A549 (cell line): ENCODE measurements around the gene PLEKHG3. TPM values are rescaled to one million over a fixed set of nuclear protein-coding genes. Genes with fewer than 3 reads are reported as not detected.

ENCODE experiments used
- ATAC-seq, 2 experiments: fragments of 200-7000 bp in 1 of 2; fragments of >200 bp in 1 of 2; cut with Nextera tagmentation in 1 of 2; cut with Tn5 transposase in 1 of 2; 3 replicates each; pipeline versions ENCODE4 v1.8.0 to v1.9.1; 2018 to 2020; ENCODE audit warnings: mild to moderate bottlenecking in 1 of 2, moderate library complexity in 1 of 2
- CTCF ChIA-PET: fragments of 300-600 bp; sonication (Branson Sonifier 250); formaldehyde crosslinking; extraction: SDS; loops from one replicate; lab custom pipeline; 2021; ENCODE audit warnings: antibody characterized with exemption, inconsistent platforms; lab: Yijun Ruan, JAX
- POLR2A ChIA-PET: fragments of 350-600 bp; formaldehyde crosslinking; extraction: SDS; loops from one replicate; lab custom pipeline; 2021; ENCODE audit warnings: antibody characterized with exemption, inconsistent platforms; lab: Yijun Ruan, JAX
- DNase-seq, 2 experiments: peaks; one replicate each; pipeline versions ENCODE4 v3.0.0 to v3.0.0-alpha.2; 2011 to 2016; ENCODE audit warnings: low read depth in 1 of 2, low spot score in 1 of 2
- FAIRE-seq: peaks from 2 replicates; lab custom pipeline; 2011; peaks lifted over from hg19 to GRCh38; lab: Jason Lieb, UNC
- H3K27ac ChIP-seq, 2 experiments: fragments of >200 bp; sonication (Bioruptor Twin); formaldehyde crosslinking; 3 replicates each; pipeline ENCODE4 v1.5.1; 2016 to 2017
- H3K4me1 ChIP-seq: fragments of >200 bp; sonication (Bioruptor Twin); formaldehyde crosslinking; 3 replicates; pipeline ENCODE4 v1.6.1; 2016
- H3K4me2 ChIP-seq: fragments of >200 bp; sonication (Bioruptor Twin); formaldehyde crosslinking; 3 replicates; pipeline ENCODE4 v1.6.1; 2016
- H3K4me3 ChIP-seq: fragments of >200 bp; sonication (Bioruptor Twin); formaldehyde crosslinking; 3 replicates; pipeline ENCODE4 v1.5.1; 2016
- H3K9me3 ChIP-seq: fragments of >200 bp; sonication (Bioruptor Twin); formaldehyde crosslinking; 3 replicates; pipeline ENCODE4 v1.6.1; 2016
- CBX8 ChIP-seq: fragments of 200-600 bp; sonication (generic); IDR thresholded peaks from 2 replicates; pipeline ENCODE4 v1.6.1; 2016
- CEBPB ChIP-seq, 2 experiments: fragments of >200 bp in 1 of 2; sonication (Bioruptor Twin) in 1 of 2; formaldehyde crosslinking in 1 of 2; IDR thresholded peaks; 2 replicates each; pipeline ENCODE4 v1.6.1; 2012 to 2016
- CHD2 ChIP-seq: fragments of 150-350 bp; IDR thresholded peaks from 2 replicates; pipeline ENCODE4 v1.6.1; 2014; ENCODE audit warnings: low read length; ENCODE audit not compliant: partially characterized antibody
- CHD4 ChIP-seq: fragments of 200-600 bp; sonication (generic); IDR thresholded peaks from 2 replicates; pipeline ENCODE4 v1.6.1; 2016; ENCODE audit warnings: antibody characterized with exemption, mild to moderate bottlenecking, borderline replicate concordance
- EHF ChIP-seq: fragments of 250-450 bp; sonication (Bioruptor Pico); IDR thresholded peaks from 2 replicates; pipeline ENCODE4 v1.5.0; 2020; ENCODE audit warnings: mild to moderate bottlenecking
- FOXS1 ChIP-seq: fragments of 250-450 bp; sonication (Bioruptor Pico); IDR thresholded peaks from 2 replicates; pipeline ENCODE4 v1.5.0; 2020; ENCODE audit warnings: mild to moderate bottlenecking, moderate library complexity
- HDAC2 ChIP-seq: fragments of 200-600 bp; sonication (generic); IDR thresholded peaks from 2 replicates; pipeline ENCODE4 v1.6.1; 2016
- HOXA7 ChIP-seq: fragments of 250-450 bp; sonication (Bioruptor Pico); IDR thresholded peaks from 2 replicates; pipeline ENCODE4 v1.5.0; 2020; ENCODE audit warnings: mild to moderate bottlenecking, moderate library complexity
- HOXB13 ChIP-seq: fragments of 250-450 bp; sonication (Bioruptor Pico); IDR thresholded peaks from 2 replicates; pipeline ENCODE4 v1.5.0; 2020; ENCODE audit warnings: low read depth, mild to moderate bottlenecking, moderate library complexity
- JUNB ChIP-seq: fragments of >200 bp; sonication (Bioruptor Twin); formaldehyde crosslinking; IDR thresholded peaks from 2 replicates; pipeline ENCODE4 v1.6.1; 2016
- MAFK ChIP-seq: fragments of 450-650 bp; IDR thresholded peaks from 2 replicates; pipeline ENCODE4 v1.6.1; 2014; ENCODE audit not compliant: partially characterized antibody
- MYC ChIP-seq: IDR thresholded peaks from 2 replicates; pipeline ENCODE4 v1.6.1; 2012; ENCODE audit warnings: mild to moderate bottlenecking, inconsistent platforms, low read length, improper control_type of control experiment, borderline replicate concordance
- NFE2L2 ChIP-seq: fragments of 150-350 bp; conservative IDR thresholded peaks from 2 replicates; pipeline ENCODE4 v1.6.1; 2014; ENCODE audit warnings: low read length
- NPAS2 ChIP-seq: fragments of 250-450 bp; sonication (Bioruptor Pico); IDR thresholded peaks from 2 replicates; pipeline ENCODE4 v1.8.0; 2022; ENCODE audit warnings: mild to moderate bottlenecking, moderate library complexity, borderline replicate concordance
- PHF8 ChIP-seq: fragments of 200-600 bp; sonication (generic); IDR thresholded peaks from 2 replicates; pipeline ENCODE4 v1.6.1; 2016; ENCODE audit warnings: low read depth, mild to moderate bottlenecking, antibody characterized with exemption, moderate library complexity, borderline replicate concordance
- RAD21 ChIP-seq, 2 experiments: fragments of >200 bp in 1 of 2; sonication (Bioruptor Twin) in 1 of 2; formaldehyde crosslinking in 1 of 2; IDR thresholded peaks in 1 of 2; conservative IDR thresholded peaks in 1 of 2; 2 replicates in 1 of 2; 3 replicates in 1 of 2; pipeline ENCODE4 v1.6.1; 2012 to 2018; ENCODE audit warnings: inconsistent platforms in 1 of 2
- SREBF2 ChIP-seq: fragments of 450-650 bp; IDR thresholded peaks from 2 replicates; pipeline ENCODE4 v1.6.1; 2014; ENCODE audit warnings: mild to moderate bottlenecking, moderate library complexity
- TFCP2L1 ChIP-seq: fragments of 250-450 bp; sonication (Bioruptor Pico); IDR thresholded peaks from 2 replicates; pipeline ENCODE4 v1.5.0; 2021; ENCODE audit warnings: mild to moderate bottlenecking
- ZFP36 ChIP-seq: fragments of 450-650 bp; IDR thresholded peaks from 2 replicates; pipeline ENCODE4 v1.6.1; 2014; ENCODE audit warnings: borderline replicate concordance; ENCODE audit not compliant: partially characterized antibody
- ZSCAN20 ChIP-seq: fragments of 250-450 bp; sonication (Bioruptor Pico); IDR thresholded peaks from 2 replicates; pipeline ENCODE4 v1.8.0; 2022; ENCODE audit warnings: mild to moderate bottlenecking, moderate library complexity
- WGBS: methylation state at CpG from one replicate; pipeline ENCODE4 v1.1.6; 2017; ENCODE audit errors: missing lambda C conversion rate; 5-methylcytosine and 5-hydroxymethylcytosine counted together
- polyA plus RNA-seq, 4 experiments: library from polyadenylated mRNA; depleted of rRNA in 3 of 4; stranded (reverse); fragments of >200 nt; fragmentation: RNase III in 1 of 4; extraction: RNeasy Plus Mini Kit Qiagen cat#74134 plus additional on column Dnase treatment in 1 of 4; gene quantifications; 2 replicates in 3 of 4; 3 replicates in 1 of 4; pipeline ENCODE4 v1.2.3, GENCODE V29; 2011 to 2017
- TF ChIP-seq, protein P1 (sequence below): IDR thresholded peaks from 2 replicates; pipeline ENCODE4 v1.6.1; 2012; ENCODE audit warnings: low read depth, borderline replicate concordance
- TF ChIP-seq, protein P2 (sequence below): IDR thresholded peaks from 2 replicates; pipeline ENCODE4 v1.6.1; 2012
- TF ChIP-seq, protein P3 (sequence below): fragments of 450-650 bp; IDR thresholded peaks from 2 replicates; pipeline ENCODE4 v1.6.1; 2014; ENCODE audit warnings: antibody characterized with exemption
- TF ChIP-seq, protein P4 (sequence below): fragments of >200 bp; sonication (Bioruptor Twin); formaldehyde crosslinking; IDR thresholded peaks from 3 replicates; pipeline ENCODE4 v1.6.1; 2016
- TF ChIP-seq, protein P5 (sequence below): IDR thresholded peaks from 2 replicates; pipeline ENCODE4 v1.6.1; 2012

The PLEKHG3 gene
- polyA plus RNA-seq, 2 of the 4 experiments (the other 2 are of a cell fraction), result 21.9 to 30.5 TPM

DNA sequence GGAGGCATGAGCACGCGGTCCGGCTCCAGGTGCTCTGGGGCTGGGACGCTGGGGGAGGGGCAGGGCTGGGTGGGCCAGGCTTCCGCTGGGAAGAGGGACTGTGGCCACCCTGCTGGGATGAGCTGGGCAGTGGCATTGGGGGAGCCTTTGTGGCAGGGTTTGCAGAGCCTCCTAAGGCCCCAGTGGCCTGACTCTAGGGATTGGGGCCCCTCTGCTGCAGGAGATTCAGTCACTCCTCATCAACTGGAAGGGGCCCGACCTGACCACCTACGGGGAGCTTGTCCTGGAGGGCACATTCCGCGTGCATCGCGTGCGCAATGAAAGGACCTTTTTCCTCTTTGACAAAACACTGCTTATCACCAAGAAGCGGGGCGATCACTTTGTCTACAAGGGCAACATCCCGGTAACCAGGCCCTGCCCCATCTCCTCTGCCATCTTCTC is 26.9 kb downstream of the PLEKHG3 start:
- H3K4me1 ChIP-seq, result peaks cover 24% of the 10 kb centered on the region
- no peak overlapping the region for H3K4me2 ChIP-seq
- POLR2A ChIA-PET, result no interaction called here
- WGBS, result 93% methylated on average over 12 of the region's 15 CpGs
- TF ChIP-seq SREBF2 (no peak), FOXS1 (CRISPR knock-in tag) (no peak), MYC (no peak), CHD2 (no peak), PHF8 (no peak), HOXB13 (CRISPR knock-in tag) (no peak), TFCP2L1 (CRISPR knock-in tag) (no peak), CEBPB (IDR thresholded peaks at IDR 0.05) (no peak), CBX8 (no peak), MAFK (no peak), ZSCAN20 (no peak)
- TF ChIP-seq, protein P1, sequence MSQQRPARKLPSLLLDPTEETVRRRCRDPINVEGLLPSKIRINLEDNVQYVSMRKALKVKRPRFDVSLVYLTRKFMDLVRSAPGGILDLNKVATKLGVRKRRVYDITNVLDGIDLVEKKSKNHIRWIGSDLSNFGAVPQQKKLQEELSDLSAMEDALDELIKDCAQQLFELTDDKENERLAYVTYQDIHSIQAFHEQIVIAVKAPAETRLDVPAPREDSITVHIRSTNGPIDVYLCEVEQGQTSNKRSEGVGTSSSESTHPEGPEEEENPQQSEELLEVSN, result no peak
- TF ChIP-seq, protein P2, sequence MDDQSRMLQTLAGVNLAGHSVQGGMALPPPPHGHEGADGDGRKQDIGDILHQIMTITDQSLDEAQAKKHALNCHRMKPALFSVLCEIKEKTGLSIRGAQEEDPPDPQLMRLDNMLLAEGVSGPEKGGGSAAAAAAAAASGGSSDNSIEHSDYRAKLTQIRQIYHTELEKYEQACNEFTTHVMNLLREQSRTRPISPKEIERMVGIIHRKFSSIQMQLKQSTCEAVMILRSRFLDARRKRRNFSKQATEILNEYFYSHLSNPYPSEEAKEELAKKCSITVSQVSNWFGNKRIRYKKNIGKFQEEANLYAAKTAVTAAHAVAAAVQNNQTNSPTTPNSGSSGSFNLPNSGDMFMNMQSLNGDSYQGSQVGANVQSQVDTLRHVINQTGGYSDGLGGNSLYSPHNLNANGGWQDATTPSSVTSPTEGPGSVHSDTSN, result no peak
- TF ChIP-seq, protein P3, sequence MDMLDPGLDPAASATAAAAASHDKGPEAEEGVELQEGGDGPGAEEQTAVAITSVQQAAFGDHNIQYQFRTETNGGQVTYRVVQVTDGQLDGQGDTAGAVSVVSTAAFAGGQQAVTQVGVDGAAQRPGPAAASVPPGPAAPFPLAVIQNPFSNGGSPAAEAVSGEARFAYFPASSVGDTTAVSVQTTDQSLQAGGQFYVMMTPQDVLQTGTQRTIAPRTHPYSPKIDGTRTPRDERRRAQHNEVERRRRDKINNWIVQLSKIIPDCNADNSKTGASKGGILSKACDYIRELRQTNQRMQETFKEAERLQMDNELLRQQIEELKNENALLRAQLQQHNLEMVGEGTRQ, result no peak
- TF ChIP-seq, all 56 proteins: peak for 0
- ATAC-seq (no peak), DNase-seq (no peak), FAIRE-seq (no peak)
- Histone ChIP-seq H3K9me3 (no peaks in the 10 kb centered on the region), H3K4me3 (no peak overlapping the region), H3K27ac (no peak overlapping the region)
- CTCF ChIA-PET, result interaction anchor here (1.4 kb wide), 2 partner anchors 10 to 33 kb away, joined by 3 to 4 read pairs; no protein-coding TSS in a partner anchor

DNA sequence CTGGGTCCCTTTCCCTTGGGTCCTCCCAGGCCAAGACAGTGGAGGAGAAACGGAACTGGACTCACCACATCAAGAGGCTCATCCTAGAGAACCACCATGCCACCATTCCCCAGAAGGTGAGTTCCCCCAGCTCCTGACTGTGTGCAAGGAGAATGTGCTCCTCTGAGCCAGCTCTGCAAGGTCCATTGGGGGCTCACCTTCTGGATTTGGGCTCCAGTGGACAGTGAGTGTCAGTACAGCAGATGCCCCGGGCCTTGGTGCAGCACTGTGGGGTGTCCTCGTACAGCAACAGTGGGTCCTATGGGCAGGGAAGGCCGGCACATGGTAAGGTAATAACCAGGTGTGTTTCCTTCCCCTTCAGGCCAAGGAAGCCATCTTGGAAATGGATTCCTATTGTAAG is 27.8 kb downstream of the PLEKHG3 start:
- peaks cover 24% of the 10 kb centered on the region for H3K4me1 ChIP-seq
- ATAC-seq, result 0 out of 6 replicates have a peak, but pooled peaks of 1 of the 2 experiments have one; percentile 17
- no peak overlapping the region for H3K27ac ChIP-seq
- no peak for TF ChIP-seq JUNB
- TF ChIP-seq, protein P4, sequence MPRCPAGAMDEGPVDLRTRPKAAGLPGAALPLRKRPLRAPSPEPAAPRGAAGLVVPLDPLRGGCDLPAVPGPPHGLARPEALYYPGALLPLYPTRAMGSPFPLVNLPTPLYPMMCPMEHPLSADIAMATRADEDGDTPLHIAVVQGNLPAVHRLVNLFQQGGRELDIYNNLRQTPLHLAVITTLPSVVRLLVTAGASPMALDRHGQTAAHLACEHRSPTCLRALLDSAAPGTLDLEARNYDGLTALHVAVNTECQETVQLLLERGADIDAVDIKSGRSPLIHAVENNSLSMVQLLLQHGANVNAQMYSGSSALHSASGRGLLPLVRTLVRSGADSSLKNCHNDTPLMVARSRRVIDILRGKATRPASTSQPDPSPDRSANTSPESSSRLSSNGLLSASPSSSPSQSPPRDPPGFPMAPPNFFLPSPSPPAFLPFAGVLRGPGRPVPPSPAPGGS, result no peak
- TF ChIP-seq, protein P5, sequence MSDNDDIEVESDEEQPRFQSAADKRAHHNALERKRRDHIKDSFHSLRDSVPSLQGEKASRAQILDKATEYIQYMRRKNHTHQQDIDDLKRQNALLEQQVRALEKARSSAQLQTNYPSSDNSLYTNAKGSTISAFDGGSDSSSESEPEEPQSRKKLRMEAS, result no peak
- no peak for TF ChIP-seq NFE2L2
- no peak for TF ChIP-seq HDAC2
- H3K4me2 ChIP-seq, result no peak overlapping the region
- ChIA-PET POLR2A (no interaction called here), CTCF (interaction anchor here (0.8 to 1.4 kb wide), 2 partner anchors 9 to 29 kb away, joined by 3 to 4 read pairs; no protein-coding TSS in a partner anchor)
- FAIRE-seq, result no peak
- DNase-seq, result no peak
- no peaks in the 10 kb centered on the region for H3K9me3 ChIP-seq
- 94% methylated on average over 4 of the region's 4 CpGs for WGBS
- no peak overlapping the region for H3K4me3 ChIP-seq

DNA sequence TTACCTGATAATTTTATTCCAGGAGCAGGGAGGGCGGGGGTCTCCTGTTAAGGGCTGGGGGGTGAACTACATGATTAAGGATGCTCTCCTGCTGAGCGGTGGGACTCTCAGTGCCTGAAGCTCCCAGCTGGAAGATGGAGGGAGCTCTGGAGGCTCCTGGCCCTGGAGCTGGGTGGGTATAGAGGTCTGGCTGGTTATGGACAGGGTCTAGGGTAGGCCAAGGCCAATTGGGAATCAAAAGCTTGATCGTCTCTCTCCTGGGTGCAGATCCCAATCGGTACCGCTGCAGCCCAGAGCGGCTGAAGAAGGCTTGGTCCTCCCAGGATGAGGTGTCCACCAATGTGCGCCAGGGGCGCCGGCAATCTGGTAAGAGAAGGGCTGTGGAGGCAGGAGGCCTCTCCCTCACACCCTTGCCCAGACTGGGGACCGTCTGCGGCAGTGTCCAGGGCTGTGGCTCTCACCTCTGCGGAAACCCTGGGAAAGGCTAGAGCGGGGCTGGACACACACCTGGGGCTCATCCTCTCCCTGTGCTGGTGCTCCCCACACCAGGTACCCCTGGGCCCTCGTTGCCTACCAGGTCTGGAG is 28.4 kb downstream of the PLEKHG3 start:
- ATAC-seq (no peak), FAIRE-seq (no peak), DNase-seq (no peak)
- H3K27ac ChIP-seq, result no peak overlapping the region
- H3K4me1 ChIP-seq, result peaks cover 21% of the 10 kb centered on the region; the same call in 2 of the 3 replicates
- 94% methylated on average over 14 of the region's 14 CpGs for WGBS
- H3K4me2 ChIP-seq, result no peak overlapping the region
- POLR2A ChIA-PET, result no interaction called here
- no peak overlapping the region for H3K4me3 ChIP-seq
- H3K9me3 ChIP-seq, result no peaks in the 10 kb centered on the region
- CTCF ChIA-PET, result interaction anchor here (0.8 to 1.4 kb wide), 2 partner anchors 8 to 28 kb away, joined by 3 to 4 read pairs; no protein-coding TSS in a partner anchor
- TF ChIP-seq, protein P1, result no peak
- TF ChIP-seq EHF (CRISPR knock-in tag) (no peak), ZFP36 (no peak), RAD21 (conservative IDR thresholded peaks at IDR 0.05 in 1 of 2, IDR thresholded peaks at IDR 0.05 in 1 of 2) (no peak), HOXA7 (no peak), CHD2 (no peak), CHD4 (no peak), NPAS2 (CRISPR knock-in tag) (no peak), JUNB (no peak)
- TF ChIP-seq, protein P4, result no peak
